Neural progenitor cell (in vitro differentiated cells): ENCODE data around the gene MYO15B. TPM values are rescaled to one million over a fixed set of nuclear protein-coding genes. Genes with fewer than 3 reads are reported as not detected.

Experiments used
- DNase-seq: peaks from one replicate; pipeline ENCODE4 v3.0.0-alpha.2; 2016; ENCODE audit warnings: low spot score
- H2AFZ ChIP-seq: fragments of 200-600 bp; sonication (generic); replicated peaks from 2 replicates; pipeline ENCODE4 v1.6.1; 2016; ENCODE audit warnings: antibody characterized with exemption
- H3F3A ChIP-seq: fragments of 200-600 bp; sonication (generic); 2 replicates; pipeline ENCODE4 v1.6.1; 2016; ENCODE audit warnings: antibody characterized with exemption, low read depth
- H3K27ac ChIP-seq: fragments of 200-600 bp; sonication (generic); 2 replicates; pipeline ENCODE4 v1.5.1; 2016; ENCODE audit warnings: mild to moderate bottlenecking
- H3K27me3 ChIP-seq: fragments of 200-600 bp; sonication (generic); 2 replicates; pipeline ENCODE4 v1.6.1; 2016; ENCODE audit warnings: mild to moderate bottlenecking, moderate library complexity
- H3K36me3 ChIP-seq: fragments of 200-600 bp; sonication (generic); 2 replicates; pipeline ENCODE4 v1.5.1; 2016
- H3K4me1 ChIP-seq: fragments of 200-600 bp; sonication (generic); 2 replicates; pipeline ENCODE4 v1.6.1; 2016; ENCODE audit warnings: mixed run types
- H3K4me2 ChIP-seq: fragments of 200-600 bp; sonication (generic); 2 replicates; pipeline ENCODE4 v1.6.1; 2016
- H3K4me3 ChIP-seq: fragments of 200-600 bp; sonication (generic); 2 replicates; pipeline ENCODE4 v1.5.1; 2016
- H3K79me2 ChIP-seq: fragments of 200-600 bp; sonication (generic); 2 replicates; pipeline ENCODE4 v1.6.1; 2016; ENCODE audit warnings: low read depth
- H3K9ac ChIP-seq: fragments of 200-600 bp; sonication (generic); 2 replicates; pipeline ENCODE4 v1.6.1; 2016
- H3K9me3 ChIP-seq: fragments of 200-600 bp; sonication (generic); 2 replicates; pipeline ENCODE4 v1.5.1; 2016; ENCODE audit warnings: low read depth
- H4K20me1 ChIP-seq: fragments of 200-600 bp; sonication (generic); 2 replicates; pipeline ENCODE4 v1.6.1; 2016; ENCODE audit warnings: low read depth
- H3K27ac Mint-ChIP-seq: 3 replicates; pipeline ENCODE4 v1.8.0; 2021; ENCODE audit warnings: mixed read lengths
- H3K27me3 Mint-ChIP-seq: 2 replicates; pipeline ENCODE4 v1.8.0; 2022; ENCODE audit warnings: low read depth, mild to moderate bottlenecking, inconsistent platforms, moderate library complexity, mixed read lengths; ENCODE audit not compliant: insufficient read depth
- H3K36me3 Mint-ChIP-seq: 3 replicates; pipeline ENCODE4 v1.8.0; 2021; ENCODE audit warnings: mixed read lengths
- H3K4me1 Mint-ChIP-seq: 3 replicates; pipeline ENCODE4 v1.8.0; 2021; ENCODE audit warnings: mixed read lengths
- H3K4me3 Mint-ChIP-seq: 3 replicates; pipeline ENCODE4 v1.8.0; 2021; ENCODE audit warnings: mild to moderate bottlenecking, moderate library complexity, mixed read lengths
- H3K9me3 Mint-ChIP-seq: 3 replicates; pipeline ENCODE4 v1.8.0; 2020; ENCODE audit warnings: mixed read lengths
- CTCF ChIP-seq: fragments of 200-600 bp; sonication (generic); IDR thresholded peaks from 2 replicates; pipeline ENCODE4 v1.5.1; 2017; ENCODE audit warnings: antibody characterized with exemption, mild to moderate bottlenecking
- EZH2 ChIP-seq: fragments of 200-600 bp; sonication (generic); IDR thresholded peaks from 2 replicates; pipeline ENCODE4 v1.6.1; 2017; ENCODE audit warnings: antibody characterized with exemption, mild to moderate bottlenecking, moderate library complexity
- EZH2phosphoT487 ChIP-seq: fragments of 200-600 bp; sonication (generic); IDR thresholded peaks from 2 replicates; pipeline ENCODE4 v1.6.1; 2017; ENCODE audit warnings: antibody characterized with exemption
- total RNA-seq: library from RNA; depleted of rRNA; stranded (reverse); fragments of >200 nt; gene quantifications from 2 replicates; pipeline ENCODE4 v1.2.3, GENCODE V29; 2015; ENCODE audit warnings: low replicate concordance

The MYO15B gene
- total RNA-seq, 1 donor from 2014 or later = 10.2 TPM

- H3K4me3 ChIP-seq = no peak overlapping the region
- no peak for TF ChIP-seq CTCF
- TF ChIP-seq EZH2phosphoT487 = no peak
- no peak for TF ChIP-seq EZH2
- no peak for DNase-seq
- Mint-ChIP-seq H3K4me1 (no peaks in the 10 kb centered on the region), H3K27ac (no peak overlapping the region), H3K36me3 (peaks cover 3% of the 10 kb centered on the region), H3K9me3 (no peaks in the 10 kb centered on the region), H3K4me3 (no peak overlapping the region), H3K27me3 (no peaks in the 10 kb centered on the region)
- H2AFZ ChIP-seq = no peak overlapping the region
- no peaks in the 10 kb centered on the region for H3K9me3 ChIP-seq
- no peak overlapping the region for H3K9ac ChIP-seq
- no peak overlapping the region for H3K4me2 ChIP-seq
- H4K20me1 ChIP-seq = peaks cover 4% of the 10 kb centered on the region
- H3K79me2 ChIP-seq = no peaks in the 10 kb centered on the region
- H3K36me3 ChIP-seq = no peaks in the 10 kb centered on the region
- no peaks in the 10 kb centered on the region for H3K27me3 ChIP-seq
- H3K27ac ChIP-seq = no peak overlapping the region
- no peaks in the 10 kb centered on the region for H3K4me1 ChIP-seq
- H3F3A ChIP-seq = peaks cover 18% of the 10 kb centered on the region
Measured at GRCh38 chr17:75650874-75651273, 63.3 kb downstream of the MYO15B start.

GRCh38 chr17:75652341-75652740 lies 64.7 kb downstream of the MYO15B start:
- Mint-ChIP-seq H3K27ac (no peak overlapping the region), H3K27me3 (no peaks in the 10 kb centered on the region), H3K36me3 (peaks cover 8% of the 10 kb centered on the region), H3K4me3 (no peak overlapping the region), H3K9me3 (no peaks in the 10 kb centered on the region), H3K4me1 (no peaks in the 10 kb centered on the region)
- Histone ChIP-seq H3F3A (peaks cover 18% of the 10 kb centered on the region), H2AFZ (no peak overlapping the region), H3K4me2 (no peak overlapping the region), H3K27me3 (no peaks in the 10 kb centered on the region), H4K20me1 (peaks cover 4% of the 10 kb centered on the region), H3K36me3 (no peaks in the 10 kb centered on the region), H3K79me2 (no peaks in the 10 kb centered on the region), H3K9me3 (no peaks in the 10 kb centered on the region), H3K4me1 (no peaks in the 10 kb centered on the region), H3K9ac (no peak overlapping the region), H3K4me3 (no peak overlapping the region), H3K27ac (no peak overlapping the region)
- no peak for TF ChIP-seq CTCF
- TF ChIP-seq EZH2phosphoT487 = no peak
- no peak for TF ChIP-seq EZH2
- DNase-seq = no peak

GRCh38 chr17:75652934-75653549 lies 65.4 kb downstream of the MYO15B start:
- Mint-ChIP-seq H3K4me1 (no peaks in the 10 kb centered on the region), H3K4me3 (no peak overlapping the region), H3K9me3 (no peaks in the 10 kb centered on the region), H3K27ac (peak overlapping the region; percentile 74), H3K36me3 (peaks cover 9% of the 10 kb centered on the region), H3K27me3 (no peaks in the 10 kb centered on the region)
- Histone ChIP-seq H3K9me3 (no peaks in the 10 kb centered on the region), H3K4me1 (no peaks in the 10 kb centered on the region), H3K4me2 (no peak overlapping the region), H4K20me1 (peaks cover 3% of the 10 kb centered on the region), H3K27ac (no peak overlapping the region), H3K36me3 (no peaks in the 10 kb centered on the region), H3K27me3 (no peaks in the 10 kb centered on the region), H3K79me2 (no peaks in the 10 kb centered on the region), H3K9ac (no peak overlapping the region), H3K4me3 (no peak overlapping the region), H3F3A (peaks cover 18% of the 10 kb centered on the region), H2AFZ (no peak overlapping the region)
- peak; percentile 74 for DNase-seq
- TF ChIP-seq CTCF (peak; percentile 77), EZH2 (no peak)
